Activated naive CD4-positive, alpha-beta T cell treated with Interleukin-2 at 50 U/mL for 16 hours (primary cell): Measurements from ENCODE around the gene COL5A1.

Experiments used
- DNase-seq: peaks from one replicate; pipeline ENCODE4 v3.0.0-alpha.2; 2020

COL5A1 gene

GRCh38 chr9:134775081-134775951 is 133.7 kb downstream of the COL5A1 start:
- DNase-seq = no peak

GRCh38 chr9:134776080-134776796 is 134.6 kb downstream of the COL5A1 start:
- DNase-seq = no peak

- DNase-seq = no peak
Observed at GRCh38 chr9:134777153-134777552, 135.6 kb downstream of the COL5A1 start.

DNA sequence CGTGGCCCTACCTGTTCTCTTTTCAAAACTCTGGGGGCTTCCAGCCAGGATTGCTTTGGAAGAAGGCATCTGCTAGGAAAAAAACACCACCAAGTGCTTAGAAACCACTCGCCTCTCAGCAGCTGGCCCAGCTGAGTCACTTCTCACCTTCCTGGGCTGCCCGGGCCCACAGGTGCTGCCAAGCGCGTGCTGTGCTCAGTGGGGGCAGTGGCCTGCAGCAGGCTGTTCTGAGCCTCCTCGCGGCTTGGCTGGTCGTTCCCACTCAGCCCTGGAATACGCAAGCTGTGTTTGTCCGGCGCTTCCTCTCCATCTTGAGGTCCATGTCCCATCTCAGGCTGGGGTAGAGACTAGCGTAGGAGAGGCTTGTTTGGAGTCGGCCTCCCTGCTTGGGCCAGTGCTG is 136.6 kb downstream of the COL5A1 start:
- no peak for DNase-seq

- no peak for DNase-seq
Observed at GRCh38 chr9:134778841-134779411, 137.3 kb downstream of the COL5A1 start.

DNA sequence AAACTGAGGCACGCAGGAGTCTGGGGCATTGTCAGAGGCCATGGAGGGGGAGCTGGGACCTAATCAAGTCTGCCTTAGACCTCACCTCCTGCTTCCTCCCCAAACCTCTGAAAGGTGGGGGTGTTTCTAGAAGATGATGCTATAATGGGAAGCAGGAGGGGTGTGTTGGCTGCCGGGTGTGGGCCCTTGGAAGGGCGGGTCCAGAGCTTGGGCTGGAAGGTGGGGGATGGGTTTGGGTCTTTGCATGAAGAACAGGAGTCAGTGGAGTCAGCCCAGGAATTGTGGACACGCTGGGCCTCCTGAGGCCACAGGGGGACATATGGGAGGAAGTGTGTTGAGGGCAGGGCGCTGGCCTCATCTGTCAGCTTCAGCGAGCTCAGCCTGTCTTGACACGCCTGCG is 138.0 kb downstream of the COL5A1 start:
- no peak for DNase-seq

- no peak for DNase-seq
Observed at GRCh38 chr9:134781591-134782302, 140.1 kb downstream of the COL5A1 start.

DNA sequence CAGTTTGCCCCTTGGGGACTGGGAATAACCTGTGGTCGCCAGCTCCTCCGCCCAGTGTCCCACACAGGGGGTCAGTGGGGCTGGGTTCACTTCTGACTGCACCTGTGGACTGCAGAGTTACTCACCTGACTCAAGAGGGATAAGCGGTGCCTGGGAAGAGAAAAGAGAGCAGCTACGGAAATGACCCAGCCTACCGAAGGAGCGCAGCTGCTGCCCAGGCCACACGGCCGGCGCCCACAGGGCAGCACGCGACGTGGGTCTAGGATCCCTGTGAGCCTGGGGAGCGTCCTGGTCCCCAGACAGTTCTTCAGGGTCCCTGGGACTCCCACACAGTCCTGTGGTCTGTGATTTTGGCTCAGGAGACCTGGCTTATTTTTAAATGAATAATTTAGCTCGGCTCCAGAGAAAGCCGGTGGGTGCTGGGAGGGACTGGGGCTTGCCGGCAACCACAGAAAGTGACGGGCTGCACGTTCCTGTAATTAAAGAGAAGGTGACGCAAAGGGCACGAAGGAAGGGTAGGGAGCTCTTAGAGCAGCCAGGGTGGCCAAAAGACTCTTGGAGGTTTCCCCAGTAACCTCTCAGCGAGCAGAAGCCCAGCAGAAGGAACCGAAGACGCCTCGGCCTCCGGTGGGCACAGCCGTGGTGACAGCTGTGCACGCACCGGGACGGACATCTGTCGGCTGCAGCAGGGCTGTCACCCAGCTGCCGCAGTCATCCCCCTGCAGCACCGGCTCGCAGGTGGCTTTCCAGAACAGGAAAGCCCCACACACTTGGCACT is 141.5 kb downstream of the COL5A1 start:
- DNase-seq = no peak

DNA sequence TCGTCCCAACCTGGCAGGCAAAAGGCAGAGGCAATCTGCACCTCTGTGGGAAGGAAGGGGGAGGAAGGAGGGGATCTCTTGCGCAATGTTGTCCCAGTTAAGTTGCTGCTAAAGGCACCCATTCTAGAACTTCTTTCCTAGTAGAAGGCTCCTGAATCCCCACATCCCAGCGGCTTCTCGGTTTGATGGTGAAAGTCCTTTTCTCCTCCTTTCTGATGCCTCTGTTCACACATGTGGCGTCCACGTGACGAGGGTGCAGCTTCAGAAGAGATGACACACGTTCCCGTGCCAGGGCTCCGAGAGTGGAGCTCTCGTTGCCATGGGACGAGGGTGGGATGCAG is 142.1 kb downstream of the COL5A1 start:
- no peak for DNase-seq

GRCh38 chr9:134784577-134785305 is 143.1 kb downstream of the COL5A1 start:
- no peak for DNase-seq

- no peak for DNase-seq
Observed at GRCh38 chr9:134785325-134786108, 143.9 kb downstream of the COL5A1 start.

DNA sequence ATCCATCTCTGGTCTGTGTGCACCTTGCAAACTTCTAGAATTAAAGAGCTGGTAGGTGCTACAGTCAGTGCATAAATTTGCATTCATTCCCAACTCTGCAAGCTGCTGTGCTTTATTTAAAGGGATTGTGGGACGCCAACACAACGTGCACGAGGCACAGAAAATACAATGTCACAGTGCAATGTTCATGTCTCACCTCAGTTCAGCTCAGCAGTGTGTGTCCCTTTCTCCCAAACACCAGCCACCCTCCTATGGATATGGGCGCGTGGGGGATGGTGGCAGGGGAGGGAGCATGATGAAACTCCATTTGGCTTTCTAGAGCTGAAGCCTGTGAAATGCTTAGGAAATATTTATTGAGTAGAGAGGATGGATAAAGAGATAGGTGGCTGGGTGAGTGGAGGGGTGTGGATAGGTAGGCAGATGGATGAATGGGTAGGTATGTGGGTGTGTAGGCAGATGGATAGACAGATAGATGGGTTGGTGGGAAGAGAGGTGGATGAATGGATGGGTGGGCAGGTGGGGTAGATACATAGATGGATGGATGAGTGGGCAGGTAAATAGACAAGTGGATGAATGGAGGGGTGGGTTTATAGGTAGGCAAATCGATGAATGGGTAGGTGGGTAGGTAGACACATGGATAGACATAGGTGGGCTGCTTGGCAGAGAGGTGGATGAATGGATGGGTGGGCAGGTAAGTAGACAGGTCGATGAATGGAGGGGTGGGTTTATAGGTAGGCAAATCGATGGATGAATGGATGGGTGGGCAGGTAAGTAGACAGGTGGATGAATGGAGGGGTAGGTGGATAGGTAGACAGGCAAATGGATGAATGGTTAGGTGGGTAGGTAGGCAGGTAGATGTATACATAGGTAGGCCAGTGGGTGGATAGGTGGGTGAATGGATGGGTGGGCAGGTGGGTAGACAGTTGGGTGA is 146.3 kb downstream of the COL5A1 start:
- DNase-seq = no peak

DNA sequence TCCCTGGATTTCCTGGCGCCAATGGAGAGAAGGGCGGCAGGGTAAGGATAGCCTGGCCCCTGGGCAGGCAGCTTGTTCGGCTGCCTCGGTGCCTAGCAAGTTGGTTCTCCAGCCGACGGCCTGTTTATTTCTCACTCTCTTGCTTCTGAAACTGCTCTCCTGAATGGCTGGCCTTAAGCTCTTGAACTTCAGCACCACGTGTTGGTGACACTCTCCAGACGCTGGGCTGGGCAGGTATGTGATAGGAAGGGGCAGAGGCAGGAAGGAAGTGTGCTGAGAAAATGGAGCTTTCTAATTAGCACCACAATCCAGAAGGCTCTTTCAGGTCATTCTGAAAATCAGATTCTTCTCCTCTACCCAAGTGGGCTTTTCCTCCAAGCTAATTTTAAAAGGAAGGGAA is 147.6 kb downstream of the COL5A1 start:
- no peak for DNase-seq

GRCh38 chr9:134791009-134791408 is 149.4 kb downstream of the COL5A1 start:
- DNase-seq = no peak

DNA sequence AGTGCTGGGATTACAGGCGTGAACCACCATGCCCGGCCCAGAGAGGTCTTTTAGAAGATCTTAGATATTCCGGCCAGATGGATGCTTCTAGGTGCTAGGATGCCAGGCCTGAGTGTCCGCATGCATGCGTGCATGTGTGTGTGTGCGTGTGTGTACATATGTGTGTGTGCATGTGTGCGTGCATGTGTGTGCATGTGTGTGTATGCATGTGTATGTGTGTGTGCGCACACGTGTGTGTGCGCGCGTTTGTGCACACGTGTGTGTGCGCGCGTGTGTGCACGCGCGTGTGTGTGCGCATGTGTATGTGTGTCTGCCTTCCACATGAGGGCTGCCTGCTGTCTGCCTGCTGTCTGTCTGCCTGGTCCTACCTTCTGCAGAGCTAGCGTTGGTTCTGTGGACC is 151.0 kb downstream of the COL5A1 start:
- DNase-seq = no peak

- DNase-seq = no peak
Observed at GRCh38 chr9:134793288-134794188, 151.9 kb downstream of the COL5A1 start.

- no peak for DNase-seq
Observed at GRCh38 chr9:134794663-134795370, 153.2 kb downstream of the COL5A1 start.

DNA sequence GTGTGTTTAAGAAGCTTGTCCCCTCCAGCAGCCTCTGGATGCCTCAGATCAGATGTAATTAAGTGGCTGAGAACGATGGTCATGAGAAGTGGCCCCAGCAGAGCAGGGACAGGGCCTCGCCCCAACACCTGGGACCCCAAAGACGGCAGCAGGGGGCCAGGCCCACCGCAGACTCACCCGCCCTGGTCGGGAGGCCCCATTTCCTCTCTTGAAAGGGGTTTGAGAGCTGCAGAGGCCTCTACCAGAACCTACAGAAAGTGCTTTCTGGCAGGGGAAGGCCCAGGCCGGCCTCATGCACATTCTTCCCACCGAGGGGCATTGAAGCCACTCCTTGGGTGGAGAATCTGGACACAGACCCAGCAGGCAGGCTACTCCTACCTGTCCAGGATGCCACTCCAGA is 153.8 kb downstream of the COL5A1 start:
- no peak for DNase-seq
